ENCODE results near the gene CLIC5.

GRCh38 chr6:46062312-46062711 lies 46.7 kb upstream of the CLIC5 start:
- no peak for TF ChIP-seq CTCF (IDR thresholded peaks at IDR 0.05)
- TF ChIP-seq POLR2A (IDR thresholded peaks at IDR 0.05), result no peak
